Measurements from ENCODE around the gene CLMP. TPM values are rescaled to one million over a fixed set of nuclear protein-coding genes. Genes with fewer than 3 reads are reported as not detected.

Gene CLMP
- polyA plus RNA-seq, 2 of the 4 experiments (the other 2 are of a cell fraction) = 15.7 to 17.1 TPM

DNA sequence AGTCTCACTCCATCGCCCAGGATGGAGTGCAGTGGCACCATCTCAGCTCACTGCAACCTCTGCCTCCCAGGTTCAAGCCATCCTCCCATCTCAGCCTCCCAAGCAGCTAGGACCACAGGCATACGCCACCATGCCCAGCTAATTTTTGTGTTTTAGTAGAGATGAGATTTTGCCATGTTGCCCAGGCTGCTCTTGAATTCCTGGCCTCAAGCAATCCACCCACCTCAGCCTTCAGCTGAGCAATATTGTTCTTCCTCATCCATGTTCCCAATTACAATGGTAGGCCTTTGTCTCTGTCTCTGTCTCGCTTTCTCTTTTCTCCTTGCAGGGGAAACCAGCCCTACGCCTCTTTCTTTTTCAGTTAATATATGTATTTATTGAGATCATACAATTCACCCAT lies 143.4 kb downstream of the CLMP start:
- Histone ChIP-seq H3K4me2 (no peak overlapping the region), H3K27ac (no peak overlapping the region), H3K9me3 (no peaks in the 10 kb centered on the region), H3K4me3 (no peak overlapping the region), H3K4me1 (peaks cover 16% of the 10 kb centered on the region)
- ChIA-PET CTCF (no interaction called here), POLR2A (no interaction called here)
- FAIRE-seq (no peak), DNase-seq (ENCODE audit: low read depth in 1 of 2, low spot score in 1 of 2) (no peak), ATAC-seq (peak in 1 of 2 experiments; percentile 7; a peak in 3 of 6 replicates)
- peak; percentile 51; the same call in 1 of the 2 replicates for TF ChIP-seq FOSB (CRISPR knock-in tag; IDR thresholded peaks at IDR 0.05)
- no peak for TF ChIP-seq RNF2 (IDR thresholded peaks at IDR 0.05; ENCODE audit: borderline replicate concordance, low read depth)
- WGBS (ENCODE audit: missing lambda C conversion rate) = 95% methylated on average over 4 of the region's 4 CpGs

DNA sequence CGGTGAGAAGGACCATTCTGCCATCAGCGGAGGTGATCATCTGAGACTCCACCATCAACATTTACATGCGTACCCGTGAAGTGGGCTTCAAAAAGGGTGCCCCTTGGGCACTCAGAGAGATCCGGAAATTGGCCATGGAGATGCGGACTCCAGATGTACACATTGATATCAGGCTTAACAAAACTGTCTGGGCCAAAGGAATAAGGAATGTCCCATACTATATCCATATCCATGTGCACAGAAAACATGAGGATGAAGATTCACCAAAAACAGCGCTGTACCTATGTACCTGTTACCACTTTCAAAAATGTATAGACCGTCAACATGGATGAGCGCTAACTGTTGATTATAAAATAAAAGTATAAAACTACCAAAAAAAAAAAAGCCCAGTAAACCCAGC lies 143.9 kb downstream of the CLMP start:
- Histone ChIP-seq H3K27ac (no peak overlapping the region), H3K4me3 (no peak overlapping the region), H3K4me2 (no peak overlapping the region), H3K9me3 (no peaks in the 10 kb centered on the region), H3K4me1 (peaks cover 11% of the 10 kb centered on the region)
- 95% methylated on average over 9 of the region's 9 CpGs for WGBS (ENCODE audit: missing lambda C conversion rate)
- DNase-seq (ENCODE audit: low read depth in 1 of 2, low spot score in 1 of 2) (no peak), FAIRE-seq (no peak), ATAC-seq (peak in 1 of 2 experiments; percentile 2; a peak in 2 of 6 replicates)
- CTCF ChIA-PET = no interaction called here
- POLR2A ChIA-PET = no interaction called here
- no peak for TF ChIP-seq RCOR1 (IDR thresholded peaks at IDR 0.05; ENCODE audit: low read depth, low read length)
- no peak for TF ChIP-seq TFCP2L1 (CRISPR knock-in tag; IDR thresholded peaks at IDR 0.05)
- TF ChIP-seq, protein P1, sequence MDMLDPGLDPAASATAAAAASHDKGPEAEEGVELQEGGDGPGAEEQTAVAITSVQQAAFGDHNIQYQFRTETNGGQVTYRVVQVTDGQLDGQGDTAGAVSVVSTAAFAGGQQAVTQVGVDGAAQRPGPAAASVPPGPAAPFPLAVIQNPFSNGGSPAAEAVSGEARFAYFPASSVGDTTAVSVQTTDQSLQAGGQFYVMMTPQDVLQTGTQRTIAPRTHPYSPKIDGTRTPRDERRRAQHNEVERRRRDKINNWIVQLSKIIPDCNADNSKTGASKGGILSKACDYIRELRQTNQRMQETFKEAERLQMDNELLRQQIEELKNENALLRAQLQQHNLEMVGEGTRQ (IDR thresholded peaks at IDR 0.05) = no peak
- no peak for TF ChIP-seq POLR2AphosphoS2 (conservative IDR thresholded peaks at IDR 0.05; ENCODE audit: low read length)
- no peak for TF ChIP-seq HOXB5 (CRISPR knock-in tag; IDR thresholded peaks at IDR 0.05)
- no peak for TF ChIP-seq CBX2 (IDR thresholded peaks at IDR 0.05; ENCODE audit: borderline replicate concordance, low read depth)
- TF ChIP-seq RFX5 (IDR thresholded peaks at IDR 0.05) = no peak
- TF ChIP-seq NPAS2 (CRISPR knock-in tag; IDR thresholded peaks at IDR 0.05; ENCODE audit: borderline replicate concordance) = no peak
- no peak for TF ChIP-seq EHF (CRISPR knock-in tag; IDR thresholded peaks at IDR 0.05)
- TF ChIP-seq RARB (CRISPR knock-in tag; IDR thresholded peaks at IDR 0.05) = no peak
- TF ChIP-seq ZNF302 (CRISPR knock-in tag; IDR thresholded peaks at IDR 0.05) = no peak
- TF ChIP-seq CHD2 (IDR thresholded peaks at IDR 0.05; ENCODE audit: low read length, partially characterized antibody) = no peak
- TF ChIP-seq, protein P2, sequence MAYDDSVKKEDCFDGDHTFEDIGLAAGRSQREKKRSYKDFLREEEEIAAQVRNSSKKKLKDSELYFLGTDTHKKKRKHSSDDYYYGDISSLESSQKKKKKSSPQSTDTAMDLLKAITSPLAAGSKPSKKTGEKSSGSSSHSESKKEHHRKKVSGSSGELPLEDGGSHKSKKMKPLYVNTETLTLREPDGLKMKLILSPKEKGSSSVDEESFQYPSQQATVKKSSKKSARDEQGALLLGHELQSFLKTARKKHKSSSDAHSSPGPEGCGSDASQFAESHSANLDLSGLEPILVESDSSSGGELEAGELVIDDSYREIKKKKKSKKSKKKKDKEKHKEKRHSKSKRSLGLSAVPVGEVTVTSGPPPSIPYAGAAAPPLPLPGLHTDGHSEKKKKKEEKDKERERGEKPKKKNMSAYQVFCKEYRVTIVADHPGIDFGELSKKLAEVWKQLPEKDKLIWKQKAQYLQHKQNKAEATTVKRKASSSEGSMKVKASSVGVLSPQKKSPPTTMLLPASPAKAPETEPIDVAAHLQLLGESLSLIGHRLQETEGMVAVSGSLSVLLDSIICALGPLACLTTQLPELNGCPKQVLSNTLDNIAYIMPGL (CRISPR knock-in tag; IDR thresholded peaks at IDR 0.05; ENCODE audit: borderline replicate concordance) = no peak
- no peak for TF ChIP-seq RAD21 (conservative IDR thresholded peaks at IDR 0.05 in 1 of 2, IDR thresholded peaks at IDR 0.05 in 1 of 2)
- no peak for TF ChIP-seq NR3C1 (IDR thresholded peaks at IDR 0.05)
- no peak for TF ChIP-seq GATA3 (IDR thresholded peaks at IDR 0.05; ENCODE audit: borderline replicate concordance)

DNA sequence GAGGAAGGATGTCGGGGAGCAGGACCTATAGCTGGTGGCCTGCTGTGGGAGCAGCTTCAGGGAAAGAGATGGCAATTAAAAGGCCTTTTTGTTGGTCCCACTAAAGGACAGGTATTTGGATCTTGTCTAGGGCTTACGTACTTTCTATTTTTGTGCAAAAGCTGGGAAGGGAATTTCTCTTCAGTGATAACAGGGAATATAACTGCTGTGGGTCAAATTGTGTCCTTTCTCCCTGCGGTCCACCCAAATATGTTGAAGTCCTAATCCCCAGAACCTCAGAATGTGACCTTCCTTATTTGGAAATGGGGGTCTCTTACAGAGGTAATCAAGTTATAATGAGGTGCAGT lies 147.1 kb downstream of the CLMP start:
- H3K4me1 ChIP-seq = no peaks in the 10 kb centered on the region
- no peak overlapping the region for H3K4me3 ChIP-seq
- DNase-seq (ENCODE audit: low read depth in 1 of 2, low spot score in 1 of 2) (no peak), FAIRE-seq (no peak), ATAC-seq (no peak)
- H3K4me2 ChIP-seq = no peak overlapping the region
- 89% methylated on average over 3 of the region's 3 CpGs for WGBS (ENCODE audit: missing lambda C conversion rate)
- no peak for TF ChIP-seq NPAS2 (CRISPR knock-in tag; IDR thresholded peaks at IDR 0.05; ENCODE audit: borderline replicate concordance)
- TF ChIP-seq, protein P3, sequence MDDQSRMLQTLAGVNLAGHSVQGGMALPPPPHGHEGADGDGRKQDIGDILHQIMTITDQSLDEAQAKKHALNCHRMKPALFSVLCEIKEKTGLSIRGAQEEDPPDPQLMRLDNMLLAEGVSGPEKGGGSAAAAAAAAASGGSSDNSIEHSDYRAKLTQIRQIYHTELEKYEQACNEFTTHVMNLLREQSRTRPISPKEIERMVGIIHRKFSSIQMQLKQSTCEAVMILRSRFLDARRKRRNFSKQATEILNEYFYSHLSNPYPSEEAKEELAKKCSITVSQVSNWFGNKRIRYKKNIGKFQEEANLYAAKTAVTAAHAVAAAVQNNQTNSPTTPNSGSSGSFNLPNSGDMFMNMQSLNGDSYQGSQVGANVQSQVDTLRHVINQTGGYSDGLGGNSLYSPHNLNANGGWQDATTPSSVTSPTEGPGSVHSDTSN (IDR thresholded peaks at IDR 0.05) = no peak
- TF ChIP-seq POLR2AphosphoS2 (conservative IDR thresholded peaks at IDR 0.05; ENCODE audit: low read length) = no peak
- TF ChIP-seq NR3C1 (IDR thresholded peaks at IDR 0.05) = no peak
- TF ChIP-seq SREBF2 (IDR thresholded peaks at IDR 0.05) = no peak
- no peak for TF ChIP-seq ZFP36 (IDR thresholded peaks at IDR 0.05; ENCODE audit: borderline replicate concordance, partially characterized antibody)
- TF ChIP-seq, protein P4, sequence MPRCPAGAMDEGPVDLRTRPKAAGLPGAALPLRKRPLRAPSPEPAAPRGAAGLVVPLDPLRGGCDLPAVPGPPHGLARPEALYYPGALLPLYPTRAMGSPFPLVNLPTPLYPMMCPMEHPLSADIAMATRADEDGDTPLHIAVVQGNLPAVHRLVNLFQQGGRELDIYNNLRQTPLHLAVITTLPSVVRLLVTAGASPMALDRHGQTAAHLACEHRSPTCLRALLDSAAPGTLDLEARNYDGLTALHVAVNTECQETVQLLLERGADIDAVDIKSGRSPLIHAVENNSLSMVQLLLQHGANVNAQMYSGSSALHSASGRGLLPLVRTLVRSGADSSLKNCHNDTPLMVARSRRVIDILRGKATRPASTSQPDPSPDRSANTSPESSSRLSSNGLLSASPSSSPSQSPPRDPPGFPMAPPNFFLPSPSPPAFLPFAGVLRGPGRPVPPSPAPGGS (IDR thresholded peaks at IDR 0.05) = no peak
- no peak for TF ChIP-seq TP53 (CRISPR knock-in tag; IDR thresholded peaks at IDR 0.05)
- no peak for TF ChIP-seq POLR2A (IDR thresholded peaks at IDR 0.05; ENCODE audit: low read length)
- H3K27ac ChIP-seq = no peak overlapping the region
- POLR2A ChIA-PET = no interaction called here
- H3K9me3 ChIP-seq = no peaks in the 10 kb centered on the region
- CTCF ChIA-PET = interaction anchor here (0.6 to 4.2 kb wide), 6 partner anchors 10 to 419 kb away, joined by 3 to 16 read pairs (median 6); no protein-coding TSS in a partner anchor
